Hematopoietic multipotent progenitor cell treated with erythropoietin and hydrocortisone succinate and interleukin-3 and kit ligand, for 4 days (in vitro differentiated cells): ENCODE data around the gene PSAP.

Experiments used
- DNase-seq: peaks from one replicate; pipeline ENCODE4 v3.0.0-alpha.2; 2015

PSAP gene

GRCh38 chr10:71844084-71844483 is 7.0 kb downstream of the PSAP start:
- DNase-seq = no peak

GRCh38 chr10:71842856-71843686 is 8.0 kb downstream of the PSAP start:
- DNase-seq = no peak

GRCh38 chr10:71842422-71842821 is 8.6 kb downstream of the PSAP start:
- DNase-seq = no peak

GRCh38 chr10:71840958-71841335 is 10.1 kb downstream of the PSAP start:
- no peak for DNase-seq

GRCh38 chr10:71840177-71840957 is 10.7 kb downstream of the PSAP start:
- DNase-seq = peak; percentile 68

- DNase-seq = no peak
Observed at GRCh38 chr10:71838264-71839211, 12.5 kb downstream of the PSAP start.

GRCh38 chr10:71837098-71837827 is 13.8 kb downstream of the PSAP start:
- peak; percentile 54 for DNase-seq

- DNase-seq = no peak
Observed at GRCh38 chr10:71836596-71836974, 14.5 kb downstream of the PSAP start.

GRCh38 chr10:71835671-71836595 is 15.1 kb downstream of the PSAP start:
- no peak for DNase-seq

- no peak for DNase-seq
Observed at GRCh38 chr10:71834343-71834674, 16.7 kb downstream of the PSAP start.

- no peak for DNase-seq
Observed at GRCh38 chr10:71833451-71834342, 17.4 kb downstream of the PSAP start.

- DNase-seq = no peak
Observed at GRCh38 chr10:71832967-71833366, 18.1 kb downstream of the PSAP start.

- DNase-seq = no peak
Observed at GRCh38 chr10:71831646-71832552, 19.2 kb downstream of the PSAP start.

GRCh38 chr10:71830726-71831125 is 20.3 kb downstream of the PSAP start:
- no peak for DNase-seq

GRCh38 chr10:71829896-71830295 is 21.2 kb downstream of the PSAP start:
- DNase-seq = no peak

- DNase-seq = peak; percentile 86
Observed at GRCh38 chr10:71829171-71829570, 21.9 kb downstream of the PSAP start.

GRCh38 chr10:71828702-71829101 is 22.3 kb downstream of the PSAP start:
- no peak for DNase-seq

- no peak for DNase-seq
Observed at GRCh38 chr10:71827852-71828251, 23.2 kb downstream of the PSAP start.

GRCh38 chr10:71825217-71825616 is 25.8 kb downstream of the PSAP start:
- DNase-seq = no peak
